Esophagus squamous epithelium (tissue), 4 donors: ENCODE data around the gene PCCA.

ENCODE experiments used
- CTCF ChIP-seq, 6 experiments: fragments of 450-650 bp in 4 of 6; fragments of 200-600 bp in 2 of 6; sonication (generic) in 2 of 6; IDR thresholded peaks; one replicate each; pipeline ENCODE4 v1.5.1; 2016 to 2019; ENCODE audit warnings: antibody characterized with exemption in 6 of 6, mild to moderate bottlenecking in 4 of 6, moderate library complexity in 4 of 6
- POLR2A ChIP-seq, 4 donors: fragments of 450-650 bp; IDR thresholded peaks; one replicate each; pipeline ENCODE4 v1.6.1; 2017; ENCODE audit warnings: antibody characterized with exemption in 4 of 4, mild to moderate bottlenecking in 4 of 4, moderate library complexity in 3 of 4

- TF ChIP-seq CTCF (IDR thresholded peaks at IDR 0.05) (no peak), POLR2A (IDR thresholded peaks at IDR 0.05) (no peak)
Measured at GRCh38 chr13:100184095-100184494, 95.2 kb downstream of the PCCA start.
